Heart left ventricle (tissue), 16 donors: ENCODE measurements around the gene PPP4R3B. TPM values are rescaled to one million over a fixed set of nuclear protein-coding genes. Genes with fewer than 3 reads are reported as not detected.

Experiments used
- ATAC-seq, 4 donors: fragments of 200-7000 bp; cut with Tn5 transposase; one replicate each; pipeline ENCODE4 v1.9.1; 2020 to 2022; ENCODE audit warnings: moderate library complexity in 4 of 4, mild to moderate bottlenecking in 3 of 4, moderate number of reproducible peaks in 1 of 4
- DNase-seq, 5 donors: peaks; one replicate each; pipeline ENCODE4 v3.0.0-alpha.2; 2020
- H3K27ac ChIP-seq, 12 donors: fragments of 200-600 bp; sonication (generic) in 4 of 12; one replicate each; pipeline versions ENCODE4 v1.5.0 to v1.8.0; 2016 to 2022; ENCODE audit warnings: mild to moderate bottlenecking in 2 of 12
- H3K27me3 ChIP-seq, 9 donors: fragments of 200-600 bp; sonication (generic) in 2 of 9; one replicate each; pipeline versions ENCODE4 v1.5.1 to v1.8.0; 2016 to 2022; ENCODE audit warnings: mild to moderate bottlenecking in 3 of 9
- H3K36me3 ChIP-seq, 9 donors: fragments of 200-600 bp; sonication (generic) in 2 of 9; one replicate each; pipeline versions ENCODE4 v1.5.0 to v1.8.0; 2018 to 2022; ENCODE audit warnings: mild to moderate bottlenecking in 2 of 9
- H3K4me1 ChIP-seq, 12 donors: fragments of 200-600 bp; sonication (generic) in 4 of 12; one replicate each; pipeline versions ENCODE4 v1.5.0 to v1.8.0; 2016 to 2022; ENCODE audit warnings: mild to moderate bottlenecking in 3 of 12
- H3K4me3 ChIP-seq, 12 donors: fragments of 200-600 bp; sonication (generic) in 4 of 12; one replicate each; pipeline versions ENCODE4 v1.5.0 to v1.8.0; 2017 to 2022; ENCODE audit warnings: mild to moderate bottlenecking in 9 of 12, moderate library complexity in 4 of 12
- H3K9me3 ChIP-seq, 12 donors: fragments of 200-600 bp; sonication (generic) in 4 of 12; one replicate each; pipeline versions ENCODE4 v1.5.0 to v1.8.0; 2016 to 2022; ENCODE audit warnings: mild to moderate bottlenecking in 1 of 12
- CTCF ChIP-seq, 12 donors: fragments of 200-600 bp; sonication (generic) in 4 of 12; IDR thresholded peaks; one replicate each; pipeline versions ENCODE4 v1.5.0 to v1.8.0; 2018 to 2022; ENCODE audit warnings: antibody characterized with exemption in 12 of 12, mild to moderate bottlenecking in 5 of 12
- POLR2A ChIP-seq, 2 donors: fragments of 450-650 bp; IDR thresholded peaks; one replicate each; pipeline ENCODE4 v1.6.1; 2017; ENCODE audit warnings: antibody characterized with exemption in 2 of 2, mild to moderate bottlenecking in 2 of 2, moderate library complexity in 2 of 2
- WGBS, 4 donors: extraction: QIAGEN DNeasy Blood & Tissue Kit in 2 of 4; methylation state at CpG; one replicate each; pipeline versions ENCODE4 v1.1.5 to v1.1.7; 2013 to 2018; 5-methylcytosine and 5-hydroxymethylcytosine counted together
- intact Hi-C, 10 donors: fragments of 100-400 bp; cut with DNase I; formaldehyde crosslinking; loops; one replicate each; pipeline versions ENCODE4 v1.11.1 to v1.14.2; 2022
- polyA plus RNA-seq, 2 donors: library from polyadenylated mRNA; stranded (reverse); fragments of 200-250 nt; gene quantifications; one replicate each; pipeline ENCODE4 v1.2.3, GENCODE V29; 2013
- total RNA-seq, 9 donors: library from RNA; depleted of rRNA in 2 of 9; stranded (reverse); fragments of >200 nt in 2 of 9; fragmentation: NEBNext Ultra II Directional in 3 of 9; extraction: Animal tissue kit (Norgen Biotek cat#: 25700) in 3 of 9; gene quantifications; one replicate each; pipeline versions ENCODE4 v1.1.0 to v1.2.4, GENCODE V29; 2016 to 2023
- donor health status: ischemic (EF 13 %, LVEDD 7.1; RV severe dilation, severe dysfunction).
- donor health status: healthy with polysubstance abuse.
- donor health status: DM: no; HTN: yes; CAD: no.
- donor health status: DM: no; HTN: no; CAD: no.
- donor health status: ischemic (EF 25% LVEDD 6.9; RV normal size, moderate dysfunction).
- donor health status: ischemic (EF 25% LVEDD 5.7; RV mildly dilated, moderate dysfunction).
- donor health status: healthy.
- donor health status: DM: yes; HTN: yes; CAD: no.
- donor health status: ischemic (EF 35%, LVEDD 5.7; RV mildly dilated, moderate dysfunction).
- donor health status: nonischemic (EF 11% LVEDD 7.7; RV severe dilation, severe dysfunction).
- donor health status: DM: yes; HTN: yes; CAD: no.
- donor health status: PGD.
- donor health status: ischemic (EF 29% LVEDD 5.4; RV normal size, mild dysfunction).
- donor health status: nonischemic (EF 23%, LVEDD 6.1; RV moderate dilation, normal function).

Gene PPP4R3B
- total and polyA plus RNA-seq, 11 donors: 9.9 to 32.4 (median 21.5) TPM

- TF ChIP-seq POLR2A (IDR thresholded peaks at IDR 0.05) (no peak), CTCF (IDR thresholded peaks at IDR 0.05) (no peak)
- Histone ChIP-seq H3K27me3 (no peaks in the 10 kb centered on the region), H3K4me3 (no peak overlapping the region), H3K36me3 (peaks cover 0 to 99% (median 94%) of the 10 kb centered on the region in 9 donors), H3K27ac (no peak overlapping the region), H3K9me3 (peaks cover 0 to 6% (median 0%) of the 10 kb centered on the region in 12 donors), H3K4me1 (no peaks in the 10 kb centered on the region)
- no peak for DNase-seq
- 91 to 100% (median 95%) methylated on average over 1 of the region's 1 CpG for WGBS, 4 donors
- intact Hi-C loops: no loop called here
- no peak for ATAC-seq
Observed at GRCh38 chr2:55565613-55566012, 51.8 kb downstream of the PPP4R3B start.

GRCh38 chr2:55560855-55561254 is 56.6 kb downstream of the PPP4R3B start:
- no peak for DNase-seq
- Histone ChIP-seq H3K27ac (no peak overlapping the region), H3K36me3 (peaks cover 0 to 100% (median 96%) of the 10 kb centered on the region in 9 donors), H3K4me1 (peaks cover 0 to 9% (median 0%) of the 10 kb centered on the region in 12 donors), H3K4me3 (no peak overlapping the region), H3K9me3 (peaks cover 0 to 6% (median 0%) of the 10 kb centered on the region in 12 donors), H3K27me3 (no peaks in the 10 kb centered on the region)
- TF ChIP-seq CTCF (IDR thresholded peaks at IDR 0.05): no peak
- TF ChIP-seq POLR2A (IDR thresholded peaks at IDR 0.05): no peak
- intact Hi-C loops: no loop called here
- ATAC-seq: no peak
- 97 to 100% (median 98%) methylated on average over 3 of the region's 3 CpGs for WGBS, 4 donors

- peaks cover 0 to 12% (median 0%) of the 10 kb centered on the region in 12 donors for H3K4me1 ChIP-seq
- H3K36me3 ChIP-seq: peaks cover 0 to 96% (median 74%) of the 10 kb centered on the region in 9 donors
- no peak for TF ChIP-seq POLR2A (IDR thresholded peaks at IDR 0.05)
- no peak for TF ChIP-seq CTCF (IDR thresholded peaks at IDR 0.05)
- intact Hi-C loops: no loop called here
- H3K9me3 ChIP-seq: peaks cover 0 to 6% (median 0%) of the 10 kb centered on the region in 12 donors
- H3K27me3 ChIP-seq: no peaks in the 10 kb centered on the region
- DNase-seq: no peak
- 86 to 94% (median 89%) methylated on average over 9 of the region's 9 CpGs for WGBS, 4 donors
- H3K27ac ChIP-seq: no peak overlapping the region
- no peak overlapping the region for H3K4me3 ChIP-seq
- ATAC-seq: no peak
Observed at GRCh38 chr2:55556809-55557208, 60.6 kb downstream of the PPP4R3B start.

- no peaks in the 10 kb centered on the region for H3K27me3 ChIP-seq
- H3K9me3 ChIP-seq: peaks cover 0 to 1% (median 0%) of the 10 kb centered on the region in 12 donors
- peaks cover 0 to 12% (median 0%) of the 10 kb centered on the region in 12 donors for H3K4me1 ChIP-seq
- H3K36me3 ChIP-seq: peaks cover 0 to 91% (median 66%) of the 10 kb centered on the region in 9 donors
- intact Hi-C loops: no loop called here
- H3K27ac ChIP-seq: no peak overlapping the region
- H3K4me3 ChIP-seq: no peak overlapping the region
- TF ChIP-seq CTCF (IDR thresholded peaks at IDR 0.05) (no peak), POLR2A (IDR thresholded peaks at IDR 0.05) (no peak)
- DNase-seq (no peak), ATAC-seq (peak in 2 of 4 donors; percentile 55 to 65)
Observed at GRCh38 chr2:55555977-55556376, 61.4 kb downstream of the PPP4R3B start.
